ENCODE data around the gene C16orf90.

The C16orf90 gene

GRCh38 chr16:3495176-3495575 is at the start of gene C16orf90:
Gene C16orf90, minus strand, starts transcription at chr16:3495489. Its CDS starts 68 bp downstream, at chr16:3495421.
- DNase-seq = no peak

- DNase-seq = peak; percentile 13
Observed at GRCh38 chr16:3542601-3543373, 47.5 kb upstream of the C16orf90 start.

- DNase-seq = no peak
Observed at GRCh38 chr16:3541527-3542155, 46.4 kb upstream of the C16orf90 start.

- no peak for DNase-seq
Observed at GRCh38 chr16:3538222-3538621, 42.9 kb upstream of the C16orf90 start.

- DNase-seq = no peak
Observed at GRCh38 chr16:3536851-3537250, 41.6 kb upstream of the C16orf90 start.

- DNase-seq = no peak
Observed at GRCh38 chr16:3536271-3536731, 41.0 kb upstream of the C16orf90 start.

GRCh38 chr16:3534126-3534525 is 38.8 kb upstream of the C16orf90 start:
- DNase-seq = no peak

- no peak for DNase-seq
Observed at GRCh38 chr16:3532741-3533140, 37.5 kb upstream of the C16orf90 start.

GRCh38 chr16:3530371-3530914 is 35.2 kb upstream of the C16orf90 start:
- DNase-seq = no peak

GRCh38 chr16:3529175-3529574 is 33.9 kb upstream of the C16orf90 start:
- DNase-seq = peak; percentile 15

GRCh38 chr16:3528406-3528805 is 33.1 kb upstream of the C16orf90 start:
- DNase-seq = no peak

GRCh38 chr16:3527216-3527829 is 32.0 kb upstream of the C16orf90 start:
- peak; percentile 57 for DNase-seq

- no peak for DNase-seq
Observed at GRCh38 chr16:3525951-3526350, 30.7 kb upstream of the C16orf90 start.

GRCh38 chr16:3523281-3523680 is 28.0 kb upstream of the C16orf90 start:
- DNase-seq = no peak

- DNase-seq = no peak
Observed at GRCh38 chr16:3520841-3521240, 25.6 kb upstream of the C16orf90 start.

GRCh38 chr16:3520413-3520812 is 25.1 kb upstream of the C16orf90 start:
- DNase-seq = no peak

GRCh38 chr16:3519581-3519980 is 24.3 kb upstream of the C16orf90 start:
- no peak for DNase-seq

- no peak for DNase-seq
Observed at GRCh38 chr16:3518986-3519348, 23.7 kb upstream of the C16orf90 start.

GRCh38 chr16:3518292-3518985 is 23.1 kb upstream of the C16orf90 start:
- no peak for DNase-seq

- DNase-seq = no peak
Observed at GRCh38 chr16:3515897-3516296, 20.6 kb upstream of the C16orf90 start.

GRCh38 chr16:3514621-3515020 is 19.3 kb upstream of the C16orf90 start:
- no peak for DNase-seq

GRCh38 chr16:3513892-3514583 is 18.7 kb upstream of the C16orf90 start:
- DNase-seq = no peak

All from NCI-H69 (cell line).